Ovary (tissue), 10 donors: ENCODE measurements around the gene CDK2AP2. TPM values are rescaled to one million over a fixed set of nuclear protein-coding genes. Genes with fewer than 3 reads are reported as not detected.
A peak's percentile ranks its signal among the peaks of the same experiment; 100 is the strongest.
"Not testable (repeated sequence)": the region's sequence is repeated elsewhere in the genome, so short reads cannot be mapped to it uniquely, and the experiment has no call there.

Source experiments
- DNase-seq, 5 donors: peaks; one replicate each; pipeline ENCODE4 v3.0.0-alpha.2; 2019 to 2020
- H3K27ac ChIP-seq, 2 donors: fragments of 200-600 bp; one replicate each; pipeline versions ENCODE4 v1.5.1 to v1.8.0; 2019 to 2022
- H3K27me3 ChIP-seq: fragments of 200-600 bp; one replicate; pipeline ENCODE4 v1.8.0; 2022
- H3K36me3 ChIP-seq: fragments of 200-600 bp; sonication (generic); one replicate; pipeline ENCODE4 v1.5.1; 2019
- H3K4me1 ChIP-seq: one replicate; pipeline ENCODE4 v1.8.1; 2013; ENCODE audit warnings: mild to moderate bottlenecking, moderate library complexity; ENCODE audit not compliant: insufficient read depth
- H3K4me3 ChIP-seq: fragments of 200-600 bp; sonication (generic); one replicate; pipeline ENCODE4 v1.5.1; 2017
- H3K9me3 ChIP-seq, 2 donors: fragments of 200-600 bp in 1 of 2; sonication (generic) in 1 of 2; one replicate each; pipeline versions ENCODE4 v1.5.1 to v1.8.1; 2013 to 2019; ENCODE audit warnings: mild to moderate bottlenecking in 1 of 2, moderate library complexity in 1 of 2
- CTCF ChIP-seq, 3 donors: fragments of 450-650 bp in 2 of 3; fragments of 200-600 bp in 1 of 3; IDR thresholded peaks; one replicate each; pipeline versions ENCODE4 v1.5.1 to v1.8.0; 2016 to 2022; ENCODE audit warnings: antibody characterized with exemption in 3 of 3, mild to moderate bottlenecking in 1 of 3
- EP300 ChIP-seq: sonication (generic); formaldehyde crosslinking; IDR thresholded peaks from one replicate; pipeline ENCODE4 v1.6.1; 2017; ENCODE audit warnings: antibody characterized with exemption
- POLR2A ChIP-seq: fragments of 450-650 bp; IDR thresholded peaks from one replicate; pipeline ENCODE4 v1.6.1; 2017; ENCODE audit warnings: antibody characterized with exemption, mild to moderate bottlenecking, moderate library complexity
- WGBS, 3 donors: extraction: QIAGEN DNeasy Blood & Tissue Kit in 1 of 3; methylation state at CpG; one replicate each; pipeline versions ENCODE4 v1.1.5 to v1.1.7; 2013 to 2017; 5-methylcytosine and 5-hydroxymethylcytosine counted together
- intact Hi-C, 4 donors: fragments of 100-400 bp; cut with DNase I; formaldehyde crosslinking; loops; one replicate each; pipeline versions ENCODE4 v1.11.0 to v1.15.1; 2022 to 2023
- long read RNA-seq, 3 donors: library from polyadenylated mRNA in 2 of 3; unstranded in 2 of 3; transcript quantifications; one replicate each; pipeline ENCODE4 v2.0.0 and lab custom pipeline, GENCODE V29; 2021 to 2026
- polyA plus RNA-seq, 2 donors: library from polyadenylated mRNA; stranded (reverse); fragments of 200-250 nt in 1 of 2; fragments of 350-450 nt in 1 of 2; fragmentation: Illumina TruSeq in 1 of 2; extraction: RNeasy Lipid Tissue Mini Kit (QIAGEN cat#74804) in 1 of 2; gene quantifications; one replicate each; pipeline ENCODE4 v1.2.3, GENCODE V29; 2013 to 2014
- total RNA-seq, 7 donors: library from RNA; depleted of rRNA in 2 of 7; stranded (reverse); fragments of >200 nt in 2 of 7; fragmentation: NEBNext Ultra II Directional in 3 of 7; extraction: Animal tissue kit (Norgen Biotek cat#: 25700) in 3 of 7; gene quantifications; one replicate each; pipeline versions ENCODE4 v1.1.0 to v1.2.4, GENCODE V29; 2016 to 2023
- donor health status: DM: no; HTN: no; CAD: no; lungs with moderate emphysema.
- donor health status: DM: no; HTN: no; CAD: no.
- donor health status: Bipolar disorder and iron deficiency.
- donor health status: DM: yes; HTN: yes; CAD: no.
- donor health status: DM: no; HTN: no; CAD: no.
- donor health status: DM: yes; HTN: yes; CAD: no.

The CDK2AP2 gene
- total RNA-seq (10 to 100 TPM; 15.8 to 66.1 (median 34.6) TPM), polyA plus RNA-seq (10 to 100 TPM in 1 of 2 donors, 1 to 10 TPM in 1; 3.8 to 35.9 TPM)
- long read RNA-seq, donor 1, transcript CDK2AP2-203 (2 exons, 772 nt), result minor isoform, 7 of 57 reads
- long read RNA-seq, donor 1, transcript CDK2AP2-202 (3 exons, 1,692 nt), result minor isoform, 5 of 57 reads
- long read RNA-seq, donor 1, transcript CDK2AP2-201 (4 exons, 1,378 nt), result major isoform, 41 of 57 reads
- long read RNA-seq, donor 1, partial matches to known transcripts, result 0 of 57 reads
- long read RNA-seq, donor 1, other reads (novel, unspliced or antisense), result 0 of 57 reads
- long read RNA-seq, donor 2, transcript CDK2AP2-201 (4 exons, 1,378 nt), result major isoform, 40 of 50 reads
- long read RNA-seq, donor 2, transcript CDK2AP2-202 (3 exons, 1,692 nt), result minor isoform, 5 of 50 reads
- long read RNA-seq, donor 2, partial matches to known transcripts, result 0 of 50 reads
- long read RNA-seq, donor 2, other reads (novel, unspliced or antisense), result 0 of 50 reads
- long read RNA-seq, donor 3, transcript CDK2AP2-201 (4 exons, 1,378 nt), result major isoform, 42 of 54 reads
- long read RNA-seq, donor 3, transcript CDK2AP2-202 (3 exons, 1,692 nt), result minor isoform, 6 of 54 reads
- long read RNA-seq, donor 3, partial matches to known transcripts, result 0 of 54 reads
- long read RNA-seq, donor 3, other reads (novel, unspliced or antisense), result 1 of 54 reads

DNA sequence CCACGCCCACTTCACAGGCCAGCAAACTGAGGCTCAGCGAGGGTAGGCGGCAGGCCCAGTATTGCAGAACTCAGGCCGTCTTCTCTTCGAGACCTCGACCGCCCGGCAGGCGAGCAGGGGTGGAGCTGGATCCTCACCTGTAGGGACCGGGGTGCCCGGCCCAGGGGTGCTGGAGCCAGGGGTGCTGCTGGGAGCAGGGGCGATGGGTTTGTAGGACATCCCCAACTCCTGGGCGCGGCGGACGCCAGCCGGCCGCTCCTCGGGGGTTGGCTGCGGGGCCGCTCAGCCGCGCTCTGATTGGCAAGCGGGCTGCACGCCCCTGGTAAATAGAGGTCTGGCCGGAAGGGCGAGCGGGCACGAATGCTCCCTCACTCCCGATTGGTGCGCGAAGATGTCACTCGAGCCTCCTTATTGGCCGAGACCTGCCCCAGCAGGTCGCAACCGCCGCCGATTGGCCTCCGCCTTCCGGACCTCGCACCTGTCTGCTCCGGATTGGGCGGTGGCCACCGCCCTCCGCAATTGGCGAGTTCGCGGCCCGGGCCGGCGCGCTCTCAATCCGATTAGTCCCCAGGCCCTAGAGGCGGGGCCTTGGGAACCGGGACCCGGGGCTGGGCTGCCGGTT is at the start of gene CDK2AP2:
TSS of gene CDK2AP2 (minus strand) at position 299 of the 622 bp plus-strand sequence. CDS start at position 219, 80 bp downstream.
- Histone ChIP-seq H3K9me3 (no peaks in the 10 kb centered on the region), H3K4me1 (peaks cover 13% of the 10 kb centered on the region)
- intact Hi-C loops, result loop anchor here in 3 of 4 donors (2.0 to 10.0 kb wide), 5 partner anchors 63 to 155 kb away; partner anchors contain the start of genes PPP1CA (in 2 of the 3), CORO1B (in 1 of the 3), POLD4 (in 1 of the 3) and TBC1D10C (in 1 of the 3)

DNA sequence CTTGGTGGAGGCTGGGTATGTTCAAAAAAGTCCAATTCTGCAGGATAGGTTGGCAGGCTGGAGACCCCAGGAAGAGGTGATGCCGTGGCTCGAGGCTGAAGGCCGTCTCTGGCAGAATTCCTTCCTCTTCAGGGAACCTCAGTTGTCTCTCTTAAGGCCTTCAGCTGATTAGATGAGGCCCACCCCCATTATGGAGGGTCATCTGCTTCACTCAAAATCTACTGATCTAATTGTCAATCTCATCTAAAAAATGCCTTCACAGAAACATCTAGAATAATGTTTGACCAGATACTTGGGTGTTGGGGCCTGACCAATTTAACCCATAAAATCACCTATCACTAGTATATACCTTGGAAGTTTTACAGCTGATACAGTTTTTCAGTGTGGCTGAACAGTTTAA is 48.3 kb upstream of the CDK2AP2 start:
- Histone ChIP-seq H3K36me3 (no peaks in the 10 kb centered on the region), H3K27me3 (no peaks in the 10 kb centered on the region), H3K9me3 (no peaks in the 10 kb centered on the region), H3K4me1 (no peaks in the 10 kb centered on the region), H3K27ac (no peak overlapping the region), H3K4me3 (no peak overlapping the region)
- 67 to 75% (median 74%) methylated on average over 3 of the region's 3 CpGs for WGBS, 3 donors
- intact Hi-C loops, result no loop called here
- TF ChIP-seq CTCF (IDR thresholded peaks at IDR 0.05) (no peak), EP300 (no peak), POLR2A (no peak)
- DNase-seq, result no peak

More for the DNA sequence above, at the start of gene CDK2AP2:
- peak within 1 kb of the TSS; percentile 63 to 79 for H3K27ac ChIP-seq
- 0 to 1% (median 0%) methylated on average over 37 to 57 of the region's 57 CpGs for WGBS, 3 donors
- no peaks in the 10 kb centered on the region for H3K27me3 ChIP-seq
- peak within 1 kb of the TSS; percentile 80 for H3K4me3 ChIP-seq
- DNase-seq, result peak; percentile 98 to 100 (median 99)
- H3K36me3 ChIP-seq, result no peaks in the 10 kb centered on the region
- TF ChIP-seq POLR2A (peak; percentile 68), EP300 (no peak), CTCF (IDR thresholded peaks at IDR 0.05) (peak in 1 of 3 donors; percentile 22)

DNA sequence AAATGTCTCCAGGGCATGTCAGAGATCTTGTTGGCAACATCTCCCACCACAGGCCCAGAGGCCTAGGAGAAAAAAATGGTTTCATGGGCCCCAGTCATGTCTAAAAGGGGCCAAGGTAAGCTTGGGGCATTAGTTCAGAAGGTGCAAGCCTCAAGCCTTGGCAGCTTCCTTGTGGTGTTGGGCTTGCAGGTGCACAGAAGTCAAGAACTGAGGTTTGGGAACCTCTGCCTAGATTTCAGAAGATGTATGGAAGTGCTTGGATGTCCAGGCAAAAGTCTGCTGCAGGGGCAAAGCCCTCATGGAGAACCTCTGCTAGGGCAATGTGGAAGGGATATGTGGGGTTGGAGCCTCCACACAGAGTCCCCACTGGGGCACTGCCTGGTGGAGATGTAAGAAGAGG is 43.7 kb upstream of the CDK2AP2 start:
- H3K9me3 ChIP-seq, DNase-seq, H3K36me3 ChIP-seq, intact Hi-C loops, H3K4me3 ChIP-seq, H3K27me3 ChIP-seq, H3K4me1 ChIP-seq, H3K27ac ChIP-seq: not testable (repeated sequence)

DNA sequence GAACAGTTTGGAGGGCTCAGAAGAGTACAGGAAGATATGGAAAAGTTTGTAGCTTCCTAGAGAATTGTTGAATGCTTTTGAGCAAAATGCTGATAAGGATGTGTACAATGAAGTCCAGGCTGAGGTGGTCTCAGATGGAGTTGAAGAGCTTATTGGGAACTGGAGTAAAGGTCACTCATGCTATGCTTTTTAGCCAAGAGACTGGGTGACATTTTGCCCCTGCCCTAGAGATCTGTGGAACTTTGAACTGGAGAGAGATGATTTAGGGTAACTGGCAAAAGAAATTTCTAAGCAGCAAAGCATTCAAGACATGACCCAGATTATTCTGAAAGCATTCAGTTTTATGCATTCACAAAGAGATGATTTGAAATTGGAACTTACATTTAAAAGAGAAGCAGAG is 43.2 kb upstream of the CDK2AP2 start:
- no peaks in the 10 kb centered on the region for H3K4me1 ChIP-seq
- H3K27me3 ChIP-seq, result no peaks in the 10 kb centered on the region
- TF ChIP-seq POLR2A, result no peak
- DNase-seq, result no peak
- no peaks in the 10 kb centered on the region for H3K9me3 ChIP-seq
- intact Hi-C loops, result no loop called here
- no peak overlapping the region for H3K27ac ChIP-seq
- no peak overlapping the region for H3K4me3 ChIP-seq
- no peaks in the 10 kb centered on the region for H3K36me3 ChIP-seq

DNA sequence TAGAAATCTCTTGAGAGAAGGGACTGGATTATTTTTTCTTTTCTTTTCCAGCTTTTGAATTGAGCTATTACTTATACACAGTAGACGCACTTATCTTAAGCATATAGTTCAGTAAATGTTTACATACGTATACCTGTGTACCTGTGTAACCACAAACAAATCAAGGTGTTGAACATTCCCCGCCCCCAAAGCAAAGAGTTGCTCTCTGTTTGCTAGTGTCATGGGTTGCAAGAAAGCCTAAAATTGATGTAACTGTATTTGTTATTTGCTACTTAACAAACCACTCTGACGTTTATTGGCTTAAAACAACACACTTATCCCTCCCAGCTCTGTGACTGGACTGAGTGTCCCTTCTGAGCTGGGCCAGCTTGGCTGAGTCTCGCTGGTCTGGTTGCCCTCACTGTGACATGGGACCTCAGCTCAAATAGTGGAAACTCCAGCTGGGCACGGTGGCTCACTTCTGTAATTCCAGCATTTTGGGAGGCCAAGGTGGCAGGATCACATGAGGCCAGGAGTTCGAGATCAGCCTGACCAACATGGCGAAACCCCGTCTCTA is 40.7 kb upstream of the CDK2AP2 start:
- Histone ChIP-seq H3K4me3 (no peak overlapping the region), H3K36me3 (no peaks in the 10 kb centered on the region), H3K9me3 (no peaks in the 10 kb centered on the region), H3K4me1 (no peaks in the 10 kb centered on the region), H3K27ac (no peak overlapping the region), H3K27me3 (no peaks in the 10 kb centered on the region)
- TF ChIP-seq EP300, result no peak
- TF ChIP-seq CTCF (IDR thresholded peaks at IDR 0.05), result no peak
- TF ChIP-seq POLR2A, result no peak
- 83 to 87% (median 87%) methylated on average over 9 of the region's 9 CpGs for WGBS, 3 donors
- intact Hi-C loops, result no loop called here
- DNase-seq, result no peak

DNA sequence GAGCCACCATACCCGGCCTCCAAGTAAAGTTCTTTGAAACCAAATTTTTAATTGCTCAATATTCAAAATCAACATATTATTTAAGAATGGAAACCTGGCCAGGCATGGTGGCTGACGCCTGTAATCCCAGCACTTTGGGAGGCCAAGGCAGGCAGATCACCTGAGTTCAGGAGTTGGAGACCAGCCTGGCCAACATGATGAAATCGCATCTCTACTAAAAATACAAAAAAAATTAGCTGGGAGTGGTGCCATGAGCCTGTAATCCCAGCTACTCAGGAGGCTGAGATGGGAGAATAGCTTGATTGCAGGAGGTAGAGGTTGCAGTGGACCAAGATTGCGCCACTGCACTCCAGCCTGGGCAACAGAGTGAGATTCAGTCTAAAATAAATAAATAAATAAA is 40.1 kb upstream of the CDK2AP2 start:
- H3K27me3 ChIP-seq, DNase-seq, H3K36me3 ChIP-seq, H3K4me3 ChIP-seq, H3K4me1 ChIP-seq, H3K27ac ChIP-seq, H3K9me3 ChIP-seq, intact Hi-C loops: not testable (repeated sequence)
- WGBS, 3 donors, result 79 to 87% (median 83%) methylated on average over 4 of the region's 4 CpGs
